Ishikawa (cell line): Measurements from ENCODE around the gene LIMA1.

Source experiments
- CEBPB ChIP-seq: IDR thresholded peaks from 2 replicates; pipeline ENCODE4 v1.6.1; 2012
- CREB1 ChIP-seq: IDR thresholded peaks from 2 replicates; pipeline ENCODE4 v1.6.1; 2012; ENCODE audit warnings: low read depth
- EGR1 ChIP-seq: IDR thresholded peaks from 2 replicates; pipeline ENCODE4 v1.6.1; 2012
- EP300 ChIP-seq: IDR thresholded peaks from 2 replicates; pipeline ENCODE4 v1.6.1; 2012; ENCODE audit warnings: borderline replicate concordance
- FOXM1 ChIP-seq: IDR thresholded peaks from 2 replicates; pipeline ENCODE4 v1.6.1; 2012; ENCODE audit warnings: low read depth, borderline replicate concordance
- MAX ChIP-seq: IDR thresholded peaks from 2 replicates; pipeline ENCODE4 v1.6.1; 2012
- NFIC ChIP-seq: IDR thresholded peaks from 2 replicates; pipeline ENCODE4 v1.6.1; 2012
- RAD21 ChIP-seq: IDR thresholded peaks from 2 replicates; pipeline ENCODE4 v1.6.1; 2012; ENCODE audit warnings: low read depth
- TAF1 ChIP-seq: IDR thresholded peaks from 2 replicates; pipeline ENCODE4 v1.6.1; 2012; ENCODE audit warnings: low read depth, mild to moderate bottlenecking
- TCF12 ChIP-seq: IDR thresholded peaks from 2 replicates; pipeline ENCODE4 v1.6.1; 2012; ENCODE audit warnings: low read depth
- TEAD4 ChIP-seq: IDR thresholded peaks from 2 replicates; pipeline ENCODE4 v1.6.1; 2012
- USF1 ChIP-seq: IDR thresholded peaks from 2 replicates; pipeline ENCODE4 v1.6.1; 2012
- YY1 ChIP-seq: IDR thresholded peaks from 2 replicates; pipeline ENCODE4 v1.6.1; 2012; ENCODE audit warnings: low read depth
- ZBTB7A ChIP-seq: IDR thresholded peaks from 2 replicates; pipeline ENCODE4 v1.6.1; 2012; ENCODE audit warnings: low read depth
- TF ChIP-seq, protein P1 (sequence below): IDR thresholded peaks from 2 replicates; pipeline ENCODE4 v1.6.1; 2012; ENCODE audit warnings: low read depth, mild to moderate bottlenecking

LIMA1 gene

DNA sequence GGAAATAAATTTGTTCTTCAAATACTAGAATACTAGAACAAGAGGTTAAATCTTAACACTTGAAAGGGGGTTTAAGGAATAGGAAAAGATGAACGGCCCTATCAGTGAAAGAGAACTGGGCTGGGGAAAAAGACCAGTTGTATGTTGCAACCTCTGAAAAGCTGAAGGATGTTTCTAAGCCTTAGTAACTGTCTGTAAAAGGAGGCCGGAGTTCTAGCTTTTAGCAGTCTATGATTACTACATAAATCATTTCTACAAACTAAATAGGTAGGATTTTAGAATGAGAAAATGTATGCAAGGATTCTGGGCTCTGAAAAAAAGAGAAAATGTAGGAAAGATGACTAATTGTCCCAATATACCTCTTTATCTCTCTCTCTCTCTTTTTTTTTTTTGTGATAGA is 121.1 kb downstream of the LIMA1 start:
- TF ChIP-seq, protein P1, sequence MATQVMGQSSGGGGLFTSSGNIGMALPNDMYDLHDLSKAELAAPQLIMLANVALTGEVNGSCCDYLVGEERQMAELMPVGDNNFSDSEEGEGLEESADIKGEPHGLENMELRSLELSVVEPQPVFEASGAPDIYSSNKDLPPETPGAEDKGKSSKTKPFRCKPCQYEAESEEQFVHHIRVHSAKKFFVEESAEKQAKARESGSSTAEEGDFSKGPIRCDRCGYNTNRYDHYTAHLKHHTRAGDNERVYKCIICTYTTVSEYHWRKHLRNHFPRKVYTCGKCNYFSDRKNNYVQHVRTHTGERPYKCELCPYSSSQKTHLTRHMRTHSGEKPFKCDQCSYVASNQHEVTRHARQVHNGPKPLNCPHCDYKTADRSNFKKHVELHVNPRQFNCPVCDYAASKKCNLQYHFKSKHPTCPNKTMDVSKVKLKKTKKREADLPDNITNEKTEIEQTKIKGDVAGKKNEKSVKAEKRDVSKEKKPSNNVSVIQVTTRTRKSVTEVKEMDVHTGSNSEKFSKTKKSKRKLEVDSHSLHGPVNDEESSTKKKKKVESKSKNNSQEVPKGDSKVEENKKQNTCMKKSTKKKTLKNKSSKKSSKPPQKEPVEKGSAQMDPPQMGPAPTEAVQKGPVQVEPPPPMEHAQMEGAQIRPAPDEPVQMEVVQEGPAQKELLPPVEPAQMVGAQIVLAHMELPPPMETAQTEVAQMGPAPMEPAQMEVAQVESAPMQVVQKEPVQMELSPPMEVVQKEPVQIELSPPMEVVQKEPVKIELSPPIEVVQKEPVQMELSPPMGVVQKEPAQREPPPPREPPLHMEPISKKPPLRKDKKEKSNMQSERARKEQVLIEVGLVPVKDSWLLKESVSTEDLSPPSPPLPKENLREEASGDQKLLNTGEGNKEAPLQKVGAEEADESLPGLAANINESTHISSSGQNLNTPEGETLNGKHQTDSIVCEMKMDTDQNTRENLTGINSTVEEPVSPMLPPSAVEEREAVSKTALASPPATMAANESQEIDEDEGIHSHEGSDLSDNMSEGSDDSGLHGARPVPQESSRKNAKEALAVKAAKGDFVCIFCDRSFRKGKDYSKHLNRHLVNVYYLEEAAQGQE, result no peak
- TF ChIP-seq EP300 (no peak), NFIC (no peak), ZBTB7A (no peak)

GRCh38 chr12:50160643-50161042 is 122.7 kb downstream of the LIMA1 start:
- TF ChIP-seq MAX (no peak), RAD21 (no peak), CEBPB (no peak), YY1 (no peak), TAF1 (no peak), EGR1 (no peak), CREB1 (no peak), NFIC (no peak), TCF12 (no peak), TEAD4 (no peak), FOXM1 (no peak), EP300 (no peak), USF1 (no peak), ZBTB7A (no peak)
- TF ChIP-seq, protein P1, result no peak

- TF ChIP-seq RAD21 (no peak), ZBTB7A (no peak), NFIC (no peak), CREB1 (no peak)
Observed at GRCh38 chr12:50157259-50157658, 126.1 kb downstream of the LIMA1 start.

DNA sequence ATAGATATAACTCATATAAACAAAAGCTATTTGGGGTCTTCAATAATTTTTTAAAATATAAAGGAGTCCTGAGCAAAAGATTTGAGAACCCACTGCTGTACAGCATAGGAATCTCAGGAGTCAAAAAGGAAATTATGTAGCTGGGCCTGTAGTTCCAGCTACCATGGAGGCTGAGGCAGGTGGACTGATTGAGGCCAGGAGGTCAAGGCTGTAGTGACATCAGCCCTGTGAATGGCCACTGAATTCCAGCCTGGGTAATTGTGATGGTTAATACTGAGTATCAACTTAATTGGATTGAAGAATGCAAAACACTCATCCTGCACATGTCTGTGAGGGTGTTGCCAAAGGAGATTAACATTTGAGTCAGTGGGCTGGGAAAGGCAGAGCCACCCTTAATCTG is 126.7 kb downstream of the LIMA1 start:
- no peak for TF ChIP-seq TCF12
- no peak for TF ChIP-seq RAD21
- no peak for TF ChIP-seq TEAD4
- TF ChIP-seq USF1, result no peak
- no peak for TF ChIP-seq ZBTB7A
- TF ChIP-seq YY1, result no peak

DNA sequence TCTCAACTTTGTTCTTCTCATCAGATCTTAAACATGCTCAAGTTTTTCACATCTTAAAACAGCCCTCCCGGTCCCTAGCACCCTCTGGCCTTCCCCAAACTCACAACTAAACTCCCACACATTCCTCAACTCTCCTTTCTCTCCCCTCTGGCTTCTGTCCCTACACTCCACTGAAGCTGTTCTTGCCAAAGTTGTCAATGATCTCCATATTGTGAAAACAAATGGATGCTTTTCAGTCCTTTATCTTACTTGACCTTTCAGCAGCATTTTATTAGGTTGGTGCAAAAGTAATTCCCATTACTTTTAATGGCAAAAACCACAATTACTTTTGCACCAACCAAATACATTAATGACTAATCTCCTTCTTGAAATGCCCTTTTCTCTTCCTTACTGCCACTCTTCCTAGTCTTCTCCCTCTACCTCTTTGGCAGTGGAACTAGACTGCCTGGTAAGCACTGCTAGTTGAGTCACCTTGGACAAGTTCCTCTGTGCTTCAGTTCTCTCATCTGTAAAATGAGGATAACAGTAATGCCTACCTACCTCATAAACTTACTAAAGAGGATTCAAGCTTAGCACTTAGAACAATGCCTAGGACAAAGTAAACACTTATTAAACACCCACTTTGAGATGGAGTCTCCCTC is 132.2 kb downstream of the LIMA1 start:
- TF ChIP-seq TCF12 (no peak), FOXM1 (no peak), TEAD4 (no peak), MAX (no peak), EP300 (no peak)

DNA sequence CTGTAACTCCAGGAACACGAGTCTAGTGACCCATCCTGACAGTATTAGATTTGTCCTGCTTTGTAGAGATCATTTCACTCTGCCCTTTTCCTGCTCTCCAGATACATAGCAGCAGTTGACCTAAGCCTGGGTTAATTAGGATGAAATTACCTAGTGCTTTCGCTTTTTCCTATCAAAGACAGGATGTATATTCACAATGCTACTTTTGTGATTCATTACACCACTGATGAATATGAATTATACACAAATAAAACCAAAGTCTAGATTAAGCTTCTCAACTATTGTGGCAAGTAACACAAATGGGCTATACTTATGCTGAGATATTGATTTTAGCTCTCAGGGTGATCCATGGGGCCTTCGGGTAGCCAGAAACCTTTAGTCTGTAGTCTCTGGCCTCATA is 134.0 kb downstream of the LIMA1 start:
- TF ChIP-seq YY1, result no peak
- TF ChIP-seq USF1, result no peak
- no peak for TF ChIP-seq RAD21
- TF ChIP-seq TCF12, result no peak
- no peak for TF ChIP-seq EGR1
- TF ChIP-seq ZBTB7A, result no peak
- no peak for TF ChIP-seq FOXM1
- TF ChIP-seq TAF1, result no peak
- no peak for TF ChIP-seq CEBPB
- no peak for TF ChIP-seq CREB1
- TF ChIP-seq, protein P1, result no peak
- TF ChIP-seq NFIC, result no peak
- no peak for TF ChIP-seq TEAD4
- no peak for TF ChIP-seq MAX
- no peak for TF ChIP-seq EP300
